ENCODE results near the gene TRMT44.

- TF ChIP-seq CTCF (IDR thresholded peaks at IDR 0.05) (no peak), POLR2A (IDR thresholded peaks at IDR 0.05) (no peak)
Measured at GRCh38 chr4:8410066-8410625, 30.4 kb upstream of the TRMT44 start.

All from prostate gland (tissue), 2 donors.